ENCODE measurements around the gene RINT1.

The RINT1 gene

DNA sequence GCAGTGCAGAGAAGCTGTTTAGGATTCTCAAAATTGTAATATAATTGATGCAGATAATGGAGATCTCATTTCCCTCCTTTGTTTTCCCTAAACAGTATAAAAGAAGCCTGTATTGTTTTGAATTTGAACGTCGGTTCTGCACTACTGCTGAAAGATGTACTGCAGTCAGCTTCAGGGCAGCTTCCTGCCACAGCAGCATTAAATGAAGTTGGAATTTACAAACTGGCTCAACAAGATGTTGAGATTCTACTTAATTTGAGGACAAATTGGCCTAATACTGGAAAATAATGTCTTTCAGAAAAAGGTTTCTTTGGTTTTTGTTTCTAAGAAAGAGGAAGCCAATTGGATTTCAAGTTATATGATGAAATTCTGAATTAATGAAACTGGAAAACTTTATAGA lies 35.0 kb downstream of the RINT1 start:
- no peak overlapping the region for H3K4me2 ChIP-seq (ENCODE audit: low read length)
- H2AFZ ChIP-seq (ENCODE audit: low read depth, low read length), result no peak overlapping the region
- no peaks in the 10 kb centered on the region for H4K20me1 ChIP-seq (ENCODE audit: insufficient read depth, low read length)
- no peaks in the 10 kb centered on the region for H3K9me3 ChIP-seq (ENCODE audit: insufficient read depth, low read length)
- H3K27me3 ChIP-seq (ENCODE audit: low read depth, low read length), result no peaks in the 10 kb centered on the region
- H3K79me2 ChIP-seq (ENCODE audit: low read length), result no peaks in the 10 kb centered on the region
- H3K9ac ChIP-seq (ENCODE audit: low read length), result no peak overlapping the region
- no peak overlapping the region for H3K4me3 ChIP-seq (ENCODE audit: low read length)
- no peak for TF ChIP-seq EZH2phosphoT487 (IDR thresholded peaks at IDR 0.05; ENCODE audit: low read depth)
- TF ChIP-seq, protein P1, sequence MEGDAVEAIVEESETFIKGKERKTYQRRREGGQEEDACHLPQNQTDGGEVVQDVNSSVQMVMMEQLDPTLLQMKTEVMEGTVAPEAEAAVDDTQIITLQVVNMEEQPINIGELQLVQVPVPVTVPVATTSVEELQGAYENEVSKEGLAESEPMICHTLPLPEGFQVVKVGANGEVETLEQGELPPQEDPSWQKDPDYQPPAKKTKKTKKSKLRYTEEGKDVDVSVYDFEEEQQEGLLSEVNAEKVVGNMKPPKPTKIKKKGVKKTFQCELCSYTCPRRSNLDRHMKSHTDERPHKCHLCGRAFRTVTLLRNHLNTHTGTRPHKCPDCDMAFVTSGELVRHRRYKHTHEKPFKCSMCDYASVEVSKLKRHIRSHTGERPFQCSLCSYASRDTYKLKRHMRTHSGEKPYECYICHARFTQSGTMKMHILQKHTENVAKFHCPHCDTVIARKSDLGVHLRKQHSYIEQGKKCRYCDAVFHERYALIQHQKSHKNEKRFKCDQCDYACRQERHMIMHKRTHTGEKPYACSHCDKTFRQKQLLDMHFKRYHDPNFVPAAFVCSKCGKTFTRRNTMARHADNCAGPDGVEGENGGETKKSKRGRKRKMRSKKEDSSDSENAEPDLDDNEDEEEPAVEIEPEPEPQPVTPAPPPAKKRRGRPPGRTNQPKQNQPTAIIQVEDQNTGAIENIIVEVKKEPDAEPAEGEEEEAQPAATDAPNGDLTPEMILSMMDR (IDR thresholded peaks at IDR 0.05; ENCODE audit: low read depth, low read length), result no peak
- no peaks in the 10 kb centered on the region for H3K4me1 ChIP-seq (ENCODE audit: low read length)
- H3K36me3 ChIP-seq (replicated peaks; ENCODE audit: low read depth, low read length), result peaks cover 45% of the 10 kb centered on the region
- no peak overlapping the region for H3K27ac ChIP-seq (ENCODE audit: low read length)

DNA sequence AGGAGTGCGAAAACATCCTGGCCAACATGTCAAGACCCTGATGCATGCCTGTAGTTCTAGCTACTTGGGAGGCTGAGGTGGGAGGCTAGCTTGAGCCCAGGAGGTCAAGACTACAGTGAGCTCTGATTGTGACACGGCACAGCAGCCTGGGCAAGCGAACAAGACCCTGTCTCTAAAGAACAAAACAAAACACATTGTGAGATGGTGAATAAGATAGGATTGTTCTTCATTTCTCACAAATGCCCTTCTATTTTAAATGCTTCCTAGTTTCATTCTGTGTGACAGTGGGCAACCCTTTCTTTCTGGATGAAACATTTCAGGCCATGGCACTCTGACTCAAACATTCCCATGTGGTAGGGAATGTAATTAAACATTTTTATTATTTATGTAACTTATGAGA lies 35.8 kb downstream of the RINT1 start:
- H3K9ac ChIP-seq (ENCODE audit: low read length), result no peak overlapping the region
- no peaks in the 10 kb centered on the region for H3K79me2 ChIP-seq (ENCODE audit: low read length)
- no peaks in the 10 kb centered on the region for H3K9me3 ChIP-seq (ENCODE audit: insufficient read depth, low read length)
- peaks cover 47% of the 10 kb centered on the region for H3K36me3 ChIP-seq (replicated peaks; ENCODE audit: low read depth, low read length)
- H4K20me1 ChIP-seq (ENCODE audit: insufficient read depth, low read length), result no peaks in the 10 kb centered on the region
- H3K4me3 ChIP-seq (ENCODE audit: low read length), result no peak overlapping the region
- no peaks in the 10 kb centered on the region for H3K27me3 ChIP-seq (ENCODE audit: low read depth, low read length)
- H3K4me2 ChIP-seq (ENCODE audit: low read length), result no peak overlapping the region
- TF ChIP-seq, protein P1 (IDR thresholded peaks at IDR 0.05; ENCODE audit: low read depth, low read length), result no peak
- no peak for TF ChIP-seq EZH2phosphoT487 (IDR thresholded peaks at IDR 0.05; ENCODE audit: low read depth)
- no peak overlapping the region for H3K27ac ChIP-seq (ENCODE audit: low read length)
- no peak overlapping the region for H2AFZ ChIP-seq (ENCODE audit: low read depth, low read length)
- H3K4me1 ChIP-seq (ENCODE audit: low read length), result no peaks in the 10 kb centered on the region

DNA sequence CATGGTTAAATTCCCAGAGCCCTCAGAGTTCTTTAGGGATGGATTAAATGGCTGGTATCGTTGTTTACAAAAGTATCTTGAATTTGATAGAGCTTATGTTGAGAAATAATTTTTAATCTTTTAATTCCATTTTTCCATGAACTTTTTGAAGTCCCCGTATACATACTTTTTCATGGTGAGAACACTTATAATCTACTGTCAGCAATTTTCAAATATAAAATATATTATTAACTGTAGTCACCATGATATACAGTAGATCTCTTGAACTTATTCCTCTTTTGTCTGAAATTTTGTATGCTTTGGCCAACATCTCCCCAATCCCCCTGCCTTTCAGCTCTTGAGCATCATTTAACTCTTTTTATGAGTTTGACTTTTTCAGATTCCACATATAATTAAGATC lies 39.9 kb downstream of the RINT1 start:
- Histone ChIP-seq H2AFZ (ENCODE audit: low read depth, low read length) (no peak overlapping the region), H3K4me1 (ENCODE audit: low read length) (no peaks in the 10 kb centered on the region), H3K9me3 (ENCODE audit: insufficient read depth, low read length) (no peaks in the 10 kb centered on the region), H3K9ac (ENCODE audit: low read length) (no peak overlapping the region), H3K27ac (ENCODE audit: low read length) (no peak overlapping the region), H3K79me2 (ENCODE audit: low read length) (no peaks in the 10 kb centered on the region), H3K27me3 (ENCODE audit: low read depth, low read length) (no peaks in the 10 kb centered on the region), H4K20me1 (ENCODE audit: insufficient read depth, low read length) (no peaks in the 10 kb centered on the region), H3K36me3 (replicated peaks; ENCODE audit: low read depth, low read length) (peaks cover 24% of the 10 kb centered on the region), H3K4me3 (ENCODE audit: low read length) (no peak overlapping the region), H3K4me2 (ENCODE audit: low read length) (no peak overlapping the region)
- TF ChIP-seq EZH2phosphoT487 (IDR thresholded peaks at IDR 0.05; ENCODE audit: low read depth), result no peak
- TF ChIP-seq, protein P1 (IDR thresholded peaks at IDR 0.05; ENCODE audit: low read depth, low read length), result no peak

DNA sequence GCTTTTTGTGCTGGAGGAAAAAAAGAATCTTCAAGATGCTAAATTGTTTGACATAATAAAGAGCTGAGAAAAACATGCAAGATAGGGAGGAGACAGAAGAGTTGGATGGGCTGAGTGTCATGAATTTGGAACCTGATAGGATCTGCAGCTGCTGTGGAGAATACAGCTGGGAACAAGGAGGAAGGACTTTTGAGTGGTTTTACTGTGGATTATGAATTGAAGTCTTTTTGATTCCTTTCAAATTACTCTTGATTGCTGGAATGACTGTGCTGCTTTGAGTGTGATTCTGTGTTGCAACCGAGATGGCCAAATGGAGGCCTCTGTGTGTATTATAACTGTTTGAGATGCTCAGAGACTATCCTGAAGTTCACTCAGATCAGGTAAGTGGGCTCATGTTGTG lies 45.2 kb downstream of the RINT1 start:
- Histone ChIP-seq H3K27ac (ENCODE audit: low read length) (no peak overlapping the region), H3K4me1 (ENCODE audit: low read length) (peaks cover 4% of the 10 kb centered on the region; the same call in 1 of the 2 replicates), H2AFZ (ENCODE audit: low read depth, low read length) (no peak overlapping the region), H3K4me2 (ENCODE audit: low read length) (no peak overlapping the region), H3K79me2 (ENCODE audit: low read length) (no peaks in the 10 kb centered on the region), H3K27me3 (ENCODE audit: low read depth, low read length) (no peaks in the 10 kb centered on the region), H3K9ac (ENCODE audit: low read length) (no peak overlapping the region), H4K20me1 (ENCODE audit: insufficient read depth, low read length) (no peaks in the 10 kb centered on the region), H3K9me3 (ENCODE audit: insufficient read depth, low read length) (no peaks in the 10 kb centered on the region), H3K36me3 (replicated peaks; ENCODE audit: low read depth, low read length) (peaks cover 3% of the 10 kb centered on the region), H3K4me3 (ENCODE audit: low read length) (no peak overlapping the region)
- TF ChIP-seq EZH2phosphoT487 (IDR thresholded peaks at IDR 0.05; ENCODE audit: low read depth), result no peak
- TF ChIP-seq, protein P1 (IDR thresholded peaks at IDR 0.05; ENCODE audit: low read depth, low read length), result no peak
